HepG2 (cell line): Measurements from ENCODE around the gene FAM118B. TPM values are rescaled to one million over a fixed set of nuclear protein-coding genes. Genes with fewer than 3 reads are reported as not detected.
A peak's percentile ranks its signal among the peaks of the same experiment; 100 is the strongest.

Experiments
- BRD4 ChIP-seq: sonication (generic); formaldehyde crosslinking; IDR thresholded peaks from 2 replicates; pipeline ENCODE4 v1.4.0; 2020; ENCODE audit warnings: missing genetic modification reagents
- CBFB ChIP-seq: sonication (generic); formaldehyde crosslinking; IDR thresholded peaks from 2 replicates; pipeline ENCODE4 v1.4.0; 2020; ENCODE audit warnings: missing genetic modification reagents
- HMGA1 ChIP-seq: sonication (generic); formaldehyde crosslinking; conservative IDR thresholded peaks from 2 replicates; pipeline ENCODE4 v1.4.0; 2020; ENCODE audit warnings: missing genetic modification reagents
- HNF4G ChIP-seq, 2 experiments: sonication (generic) in 1 of 2; formaldehyde crosslinking in 1 of 2; IDR thresholded peaks; 2 replicates each; pipeline versions ENCODE4 v1.4.0 to v1.6.1; 2011 to 2020; ENCODE audit warnings: borderline replicate concordance in 2 of 2, low read depth in 2 of 2, mild to moderate bottlenecking in 2 of 2, low read length in 1 of 2, missing genetic modification reagents in 1 of 2, moderate library complexity in 1 of 2
- IKZF4 ChIP-seq: sonication (generic); formaldehyde crosslinking; IDR thresholded peaks from 2 replicates; pipeline ENCODE4 v1.5.1; 2020; ENCODE audit warnings: borderline replicate concordance, mild to moderate bottlenecking, low read depth, missing genetic modification reagents; ENCODE audit errors: not compliant biosample characterization
- JUNB ChIP-seq: sonication (generic); formaldehyde crosslinking; IDR thresholded peaks from 2 replicates; pipeline ENCODE4 v1.8.0; 2022; ENCODE audit warnings: missing genetic modification reagents, mild to moderate bottlenecking, borderline replicate concordance
- KMT2B ChIP-seq: IDR thresholded peaks from 2 replicates; pipeline ENCODE4 v1.6.1; 2016; ENCODE audit warnings: missing genetic modification reagents, missing compliant biosample characterization
- NFKB2 ChIP-seq: sonication (generic); formaldehyde crosslinking; IDR thresholded peaks from 2 replicates; pipeline ENCODE4 v1.4.0; 2020; ENCODE audit warnings: missing genetic modification reagents, borderline replicate concordance
- NR1H2 ChIP-seq: sonication (generic); formaldehyde crosslinking; IDR thresholded peaks from 2 replicates; pipeline ENCODE4 v1.8.1; 2022; ENCODE audit warnings: low read depth, missing genetic modification reagents, borderline replicate concordance
- RXRB ChIP-seq: IDR thresholded peaks from 2 replicates; pipeline ENCODE4 v1.6.1; 2016; ENCODE audit warnings: borderline replicate concordance, missing genetic modification reagents, missing compliant biosample characterization
- SMAD3 ChIP-seq: sonication (generic); formaldehyde crosslinking; IDR thresholded peaks from 2 replicates; pipeline ENCODE4 v1.4.0; 2020; ENCODE audit warnings: missing genetic modification reagents
- ZBTB20 ChIP-seq: sonication (generic); formaldehyde crosslinking; IDR thresholded peaks from 2 replicates; pipeline ENCODE4 v1.8.1; 2023; ENCODE audit warnings: missing genetic modification reagents, low read depth, mild to moderate bottlenecking, borderline replicate concordance
- ZFYVE20 ChIP-seq: sonication (generic); formaldehyde crosslinking; IDR thresholded peaks from 2 replicates; pipeline ENCODE4 v1.8.0; 2023; ENCODE audit warnings: low read depth, mild to moderate bottlenecking, moderate library complexity, missing genetic modification reagents, borderline replicate concordance
- ZNF101 ChIP-seq: sonication (generic); formaldehyde crosslinking; IDR thresholded peaks from 2 replicates; pipeline ENCODE4 v1.4.0; 2020; ENCODE audit warnings: mild to moderate bottlenecking, low read depth, missing genetic modification reagents, borderline replicate concordance
- ZNF230 ChIP-seq: sonication (generic); formaldehyde crosslinking; IDR thresholded peaks from 2 replicates; pipeline ENCODE4 v1.4.0; 2020; ENCODE audit warnings: mild to moderate bottlenecking, missing genetic modification reagents
- ZNF296 ChIP-seq: sonication (generic); formaldehyde crosslinking; conservative IDR thresholded peaks from 2 replicates; pipeline ENCODE4 v1.5.0; 2020; ENCODE audit warnings: mild to moderate bottlenecking, missing genetic modification reagents
- ZNF33B ChIP-seq: sonication (generic); formaldehyde crosslinking; IDR thresholded peaks from 2 replicates; pipeline ENCODE4 v1.5.1; 2020; ENCODE audit warnings: mild to moderate bottlenecking, missing genetic modification reagents
- ZNF570 ChIP-seq: sonication (generic); formaldehyde crosslinking; IDR thresholded peaks from 2 replicates; pipeline ENCODE4 v1.4.0; 2020; ENCODE audit warnings: mild to moderate bottlenecking, missing genetic modification reagents, borderline replicate concordance
- ZNF720 ChIP-seq: sonication (generic); formaldehyde crosslinking; IDR thresholded peaks from 2 replicates; pipeline ENCODE4 v1.4.0; 2020; ENCODE audit warnings: missing genetic modification reagents
- ZNF75D ChIP-seq: sonication (generic); formaldehyde crosslinking; IDR thresholded peaks from 2 replicates; pipeline ENCODE4 v1.8.1; 2023; ENCODE audit warnings: missing genetic modification reagents, mild to moderate bottlenecking, borderline replicate concordance
- polyA plus RNA-seq, 8 experiments: library from polyadenylated mRNA; depleted of rRNA in 3 of 8; stranded (reverse) in 7 of 8; unstranded in 1 of 8; fragments of >200 nt; fragmentation: Illumina TruSeq in 4 of 8; extraction: Trizol in 4 of 8; gene quantifications; 2 replicates each; pipeline versions ENCODE4 v1.2.1 to v1.2.3, GENCODE V29; 2011 to 2016; ENCODE audit warnings: low read depth in 4 of 8, missing spikeins in 1 of 8, mixed read lengths in 1 of 8; ENCODE audit not compliant: insufficient read depth in 1 of 8
- total RNA-seq, 5 experiments: library from RNA; depleted of rRNA; stranded (reverse); fragments of >200 nt; fragmentation: Illumina TruSeq; extraction: Trizol; gene quantifications; 2 replicates each; pipeline ENCODE4 v1.2.3, GENCODE V29; 2016; ENCODE audit warnings: low read depth in 1 of 5
- TF ChIP-seq, protein P1 (sequence below): conservative IDR thresholded peaks from 2 replicates; pipeline ENCODE4 v1.6.1; 2018; ENCODE audit warnings: missing genetic modification reagents
- TF ChIP-seq, protein P2 (sequence below): sonication (generic); formaldehyde crosslinking; IDR thresholded peaks from 2 replicates; pipeline ENCODE4 v1.4.0; 2020; ENCODE audit warnings: mild to moderate bottlenecking, missing genetic modification reagents

FAM118B gene
- total and polyA plus RNA-seq, 2 of the 13 experiments (the other 11 are each of a cell fraction or from before 2014, with no cell fraction given) = 10.2 to 25.7 TPM

DNA sequence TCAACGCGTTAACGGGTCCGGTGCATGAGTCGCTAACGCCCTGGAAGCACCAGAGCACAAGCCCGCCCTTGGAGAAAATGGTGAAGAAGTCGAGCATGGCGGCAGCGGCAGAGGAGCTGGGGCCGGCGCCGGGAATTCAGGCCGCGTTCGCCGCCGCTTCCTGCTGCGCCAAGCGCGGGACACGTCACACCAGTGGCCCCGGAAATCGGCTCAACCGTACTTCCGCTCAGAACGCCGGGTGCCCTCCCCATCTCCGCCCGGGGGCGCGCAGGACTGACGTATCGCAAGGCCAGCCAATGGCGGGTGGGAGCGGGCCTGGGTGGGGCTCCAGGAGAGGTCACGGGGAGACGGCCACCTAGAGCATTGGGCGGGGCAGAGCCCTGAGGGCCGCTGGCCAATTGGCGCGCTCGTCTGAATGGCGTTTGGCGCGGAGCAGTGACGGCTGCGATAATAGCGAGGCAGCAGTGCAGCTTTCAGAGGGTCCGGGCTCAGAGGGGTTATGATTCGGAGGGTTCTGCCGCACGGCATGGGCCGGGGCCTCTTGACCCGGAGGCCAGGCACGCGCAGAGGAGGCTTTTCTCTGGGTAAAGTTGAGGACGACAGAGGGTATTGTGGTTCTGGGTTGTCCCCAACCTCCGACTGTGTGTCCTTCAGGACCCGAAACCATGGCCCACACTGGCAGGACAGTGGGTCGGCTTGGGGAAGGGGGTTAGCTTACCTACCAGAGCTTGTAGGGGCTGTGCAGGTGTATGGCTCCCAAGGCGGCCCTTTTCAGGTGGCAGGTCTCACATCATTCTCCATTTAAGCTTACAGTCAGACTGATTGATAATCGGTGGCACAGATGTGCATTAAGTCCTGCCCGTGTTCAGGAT lies 57.4 kb downstream of the FAM118B start, which contains the start of the genes FOXRED1 and SRPRA (continued):
- TF ChIP-seq ZNF75D (CRISPR knock-in tag) (no peak), ZNF101 (CRISPR knock-in tag) (peak; percentile 27; the same call in 1 of the 2 replicates), ZFYVE20 (no peak), NFKB2 (CRISPR knock-in tag) (0 out of 2 replicates have a peak, but pooled peaks have one; percentile 38), ZBTB20 (CRISPR knock-in tag) (no peak), RXRB (CRISPR knock-in tag) (peak; percentile 56; the same call in 1 of the 2 replicates), ZNF720 (no peak), HNF4G (IDR thresholded peaks at IDR 0.05; ENCODE audit: borderline replicate concordance, low read depth, low read length) (no peak; the same call in 1 of the 2 replicates), HNF4G (CRISPR knock-in tag; IDR thresholded peaks at IDR 0.05; ENCODE audit: borderline replicate concordance, low read depth) (no peak; the same call in 1 of the 2 replicates), KMT2B (CRISPR knock-in tag) (peak; percentile 92), ZNF296 (no peak), NR1H2 (CRISPR knock-in tag) (no peak), HMGA1 (no peak), ZNF570 (CRISPR knock-in tag) (no peak), ZNF230 (CRISPR knock-in tag) (peak; percentile 96), IKZF4 (no peak), CBFB (CRISPR knock-in tag) (0 out of 2 replicates have a peak, but pooled peaks have one; percentile 56), ZNF33B (CRISPR knock-in tag) (0 out of 2 replicates have a peak, but pooled peaks have one; percentile 56), JUNB (CRISPR knock-in tag) (no peak), BRD4 (CRISPR knock-in tag) (no peak; the same call in 1 of the 2 replicates), SMAD3 (CRISPR knock-in tag) (no peak)
- TF ChIP-seq, protein P1, sequence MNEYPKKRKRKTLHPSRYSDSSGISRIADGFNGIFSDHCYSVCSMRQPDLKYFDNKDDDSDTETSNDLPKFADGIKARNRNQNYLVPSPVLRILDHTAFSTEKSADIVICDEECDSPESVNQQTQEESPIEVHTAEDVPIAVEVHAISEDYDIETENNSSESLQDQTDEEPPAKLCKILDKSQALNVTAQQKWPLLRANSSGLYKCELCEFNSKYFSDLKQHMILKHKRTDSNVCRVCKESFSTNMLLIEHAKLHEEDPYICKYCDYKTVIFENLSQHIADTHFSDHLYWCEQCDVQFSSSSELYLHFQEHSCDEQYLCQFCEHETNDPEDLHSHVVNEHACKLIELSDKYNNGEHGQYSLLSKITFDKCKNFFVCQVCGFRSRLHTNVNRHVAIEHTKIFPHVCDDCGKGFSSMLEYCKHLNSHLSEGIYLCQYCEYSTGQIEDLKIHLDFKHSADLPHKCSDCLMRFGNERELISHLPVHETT (CRISPR knock-in tag) = no peak; the same call in 1 of the 2 replicates
- TF ChIP-seq, protein P2, sequence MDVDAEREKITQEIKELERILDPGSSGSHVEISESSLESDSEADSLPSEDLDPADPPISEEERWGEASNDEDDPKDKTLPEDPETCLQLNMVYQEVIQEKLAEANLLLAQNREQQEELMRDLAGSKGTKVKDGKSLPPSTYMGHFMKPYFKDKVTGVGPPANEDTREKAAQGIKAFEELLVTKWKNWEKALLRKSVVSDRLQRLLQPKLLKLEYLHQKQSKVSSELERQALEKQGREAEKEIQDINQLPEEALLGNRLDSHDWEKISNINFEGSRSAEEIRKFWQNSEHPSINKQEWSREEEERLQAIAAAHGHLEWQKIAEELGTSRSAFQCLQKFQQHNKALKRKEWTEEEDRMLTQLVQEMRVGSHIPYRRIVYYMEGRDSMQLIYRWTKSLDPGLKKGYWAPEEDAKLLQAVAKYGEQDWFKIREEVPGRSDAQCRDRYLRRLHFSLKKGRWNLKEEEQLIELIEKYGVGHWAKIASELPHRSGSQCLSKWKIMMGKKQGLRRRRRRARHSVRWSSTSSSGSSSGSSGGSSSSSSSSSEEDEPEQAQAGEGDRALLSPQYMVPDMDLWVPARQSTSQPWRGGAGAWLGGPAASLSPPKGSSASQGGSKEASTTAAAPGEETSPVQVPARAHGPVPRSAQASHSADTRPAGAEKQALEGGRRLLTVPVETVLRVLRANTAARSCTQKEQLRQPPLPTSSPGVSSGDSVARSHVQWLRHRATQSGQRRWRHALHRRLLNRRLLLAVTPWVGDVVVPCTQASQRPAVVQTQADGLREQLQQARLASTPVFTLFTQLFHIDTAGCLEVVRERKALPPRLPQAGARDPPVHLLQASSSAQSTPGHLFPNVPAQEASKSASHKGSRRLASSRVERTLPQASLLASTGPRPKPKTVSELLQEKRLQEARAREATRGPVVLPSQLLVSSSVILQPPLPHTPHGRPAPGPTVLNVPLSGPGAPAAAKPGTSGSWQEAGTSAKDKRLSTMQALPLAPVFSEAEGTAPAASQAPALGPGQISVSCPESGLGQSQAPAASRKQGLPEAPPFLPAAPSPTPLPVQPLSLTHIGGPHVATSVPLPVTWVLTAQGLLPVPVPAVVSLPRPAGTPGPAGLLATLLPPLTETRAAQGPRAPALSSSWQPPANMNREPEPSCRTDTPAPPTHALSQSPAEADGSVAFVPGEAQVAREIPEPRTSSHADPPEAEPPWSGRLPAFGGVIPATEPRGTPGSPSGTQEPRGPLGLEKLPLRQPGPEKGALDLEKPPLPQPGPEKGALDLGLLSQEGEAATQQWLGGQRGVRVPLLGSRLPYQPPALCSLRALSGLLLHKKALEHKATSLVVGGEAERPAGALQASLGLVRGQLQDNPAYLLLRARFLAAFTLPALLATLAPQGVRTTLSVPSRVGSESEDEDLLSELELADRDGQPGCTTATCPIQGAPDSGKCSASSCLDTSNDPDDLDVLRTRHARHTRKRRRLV (CRISPR knock-in tag) = no peak
